GM12874 (cell line): Measurements from ENCODE around the gene CLCA4.

Experiments
- CTCF ChIP-seq: IDR thresholded peaks from 2 replicates; pipeline ENCODE4 v1.5.1; 2011; ENCODE audit warnings: low read depth, mild to moderate bottlenecking, control low read depth, low read length, moderate library complexity; ENCODE audit not compliant: insufficient read depth

CLCA4 gene

GRCh38 chr1:86538775-86539174, 8.1 kb upstream of the CLCA4 start:
- TF ChIP-seq CTCF, result no peak

- TF ChIP-seq CTCF, result no peak
Observed at GRCh38 chr1:86541859-86542258, 5.0 kb upstream of the CLCA4 start.

- TF ChIP-seq CTCF, result no peak
Observed at GRCh38 chr1:86542631-86543030, 4.2 kb upstream of the CLCA4 start.

- TF ChIP-seq CTCF, result no peak
Observed at GRCh38 chr1:86548839-86549238, 2.0 kb downstream of the CLCA4 start.

GRCh38 chr1:86551305-86551704, 4.4 kb downstream of the CLCA4 start:
- TF ChIP-seq CTCF, result no peak

- TF ChIP-seq CTCF, result no peak
Observed at GRCh38 chr1:86552376-86552775, 5.5 kb downstream of the CLCA4 start.

- TF ChIP-seq CTCF, result no peak
Observed at GRCh38 chr1:86557739-86558138, 10.9 kb downstream of the CLCA4 start.

GRCh38 chr1:86563849-86564248, 17.0 kb downstream of the CLCA4 start:
- no peak for TF ChIP-seq CTCF
